SK-N-SH (cell line): Measurements from ENCODE around the gene RAB3C.

Source experiments
- CTCF ChIP-seq: fragments of 200-600 bp; sonication (generic); IDR thresholded peaks from 2 replicates; pipeline ENCODE4 v1.6.1; 2017; ENCODE audit warnings: antibody characterized with exemption, mild to moderate bottlenecking, moderate library complexity
- EP300 ChIP-seq, 2 experiments: IDR thresholded peaks; 2 replicates each; pipeline versions ENCODE4 v1.4.0 to v1.6.1; 2012; ENCODE audit warnings: borderline replicate concordance in 1 of 2, low read depth in 1 of 2, low read length in 1 of 2
- FOXM1 ChIP-seq: IDR thresholded peaks from 2 replicates; pipeline ENCODE4 v1.4.0; 2012; ENCODE audit warnings: low read depth, mild to moderate bottlenecking
- REST ChIP-seq: IDR thresholded peaks from 2 replicates; pipeline ENCODE4 v1.6.1; 2012; ENCODE audit warnings: mild to moderate bottlenecking, low read depth, low read length, moderate library complexity
- TAF1 ChIP-seq: IDR thresholded peaks from 2 replicates; pipeline ENCODE4 v1.6.1; 2012; ENCODE audit warnings: low read depth, mild to moderate bottlenecking, low read length, moderate library complexity, borderline replicate concordance

- TF ChIP-seq EP300 (IDR thresholded peaks at IDR 0.05; ENCODE audit: borderline replicate concordance in 1 of 2, low read depth in 1 of 2, low read length in 1 of 2) = no peak
- no peak for TF ChIP-seq REST
- TF ChIP-seq FOXM1 = no peak
- no peak for TF ChIP-seq CTCF
- TF ChIP-seq TAF1 = no peak
These were observed 153.3 kb downstream of the RAB3C start for GRCh38 chr5:58736214-58736613.
